ENCODE measurements around the gene MAPK14. TPM values are rescaled to one million over a fixed set of nuclear protein-coding genes. Genes with fewer than 3 reads are reported as not detected.
"Not testable (repeated sequence)": the region's sequence is repeated elsewhere in the genome, so short reads cannot be mapped to it uniquely, and the experiment has no call there.

MAPK14 gene
- total RNA-seq (10 to 100 TPM; 61.9 to 91.1 (median 67.7) TPM), polyA plus RNA-seq (10 to 100 TPM; 30.8 to 35.1 (median 31.8) TPM)

DNA sequence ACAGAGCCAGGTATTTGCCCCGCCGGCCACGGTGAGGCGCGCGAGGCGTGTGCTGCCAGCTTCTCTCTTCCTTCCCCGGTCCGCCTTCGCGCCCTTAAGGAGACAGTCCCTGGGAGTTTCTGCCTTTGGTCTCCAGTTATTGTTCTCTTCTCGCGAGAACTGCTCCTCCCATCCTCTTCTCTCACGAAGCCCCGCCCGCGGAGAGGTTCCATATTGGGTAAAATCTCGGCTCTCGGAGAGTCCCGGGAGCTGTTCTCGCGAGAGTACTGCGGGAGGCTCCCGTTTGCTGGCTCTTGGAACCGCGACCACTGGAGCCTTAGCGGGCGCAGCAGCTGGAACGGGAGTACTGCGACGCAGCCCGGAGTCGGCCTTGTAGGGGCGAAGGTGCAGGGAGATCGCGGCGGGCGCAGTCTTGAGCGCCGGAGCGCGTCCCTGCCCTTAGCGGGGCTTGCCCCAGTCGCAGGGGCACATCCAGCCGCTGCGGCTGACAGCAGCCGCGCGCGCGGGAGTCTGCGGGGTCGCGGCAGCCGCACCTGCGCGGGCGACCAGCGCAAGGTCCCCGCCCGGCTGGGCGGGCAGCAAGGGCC, at the start of gene MAPK14:
Gene MAPK14 (plus strand): TSS at position 308 of the 587 bp plus-strand sequence. CDS start 350 bp downstream, outside the sequence.
- peak; percentile 94 to 95 for TF ChIP-seq POLR2A (IDR thresholded peaks at IDR 0.05)
- TF ChIP-seq, protein P1, sequence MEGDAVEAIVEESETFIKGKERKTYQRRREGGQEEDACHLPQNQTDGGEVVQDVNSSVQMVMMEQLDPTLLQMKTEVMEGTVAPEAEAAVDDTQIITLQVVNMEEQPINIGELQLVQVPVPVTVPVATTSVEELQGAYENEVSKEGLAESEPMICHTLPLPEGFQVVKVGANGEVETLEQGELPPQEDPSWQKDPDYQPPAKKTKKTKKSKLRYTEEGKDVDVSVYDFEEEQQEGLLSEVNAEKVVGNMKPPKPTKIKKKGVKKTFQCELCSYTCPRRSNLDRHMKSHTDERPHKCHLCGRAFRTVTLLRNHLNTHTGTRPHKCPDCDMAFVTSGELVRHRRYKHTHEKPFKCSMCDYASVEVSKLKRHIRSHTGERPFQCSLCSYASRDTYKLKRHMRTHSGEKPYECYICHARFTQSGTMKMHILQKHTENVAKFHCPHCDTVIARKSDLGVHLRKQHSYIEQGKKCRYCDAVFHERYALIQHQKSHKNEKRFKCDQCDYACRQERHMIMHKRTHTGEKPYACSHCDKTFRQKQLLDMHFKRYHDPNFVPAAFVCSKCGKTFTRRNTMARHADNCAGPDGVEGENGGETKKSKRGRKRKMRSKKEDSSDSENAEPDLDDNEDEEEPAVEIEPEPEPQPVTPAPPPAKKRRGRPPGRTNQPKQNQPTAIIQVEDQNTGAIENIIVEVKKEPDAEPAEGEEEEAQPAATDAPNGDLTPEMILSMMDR (IDR thresholded peaks at IDR 0.05) = peak; percentile 86 to 96 (median 95)
- peak in 1 of 4 donors; percentile 40 for TF ChIP-seq EP300 (IDR thresholded peaks at IDR 0.05)
- TF ChIP-seq POLR2AphosphoS5 (IDR thresholded peaks at IDR 0.05) = peak; percentile 98 to 99 (median 99)
- intact Hi-C loops (cut with DNase I) = loop anchor here (1.0 kb wide), 2 partner anchors 68 to 169 kb away; partner anchors contain the start of gene BRPF3
- WGBS, 2 donors = 0% methylated on average over 62 of the region's 62 CpGs

DNA sequence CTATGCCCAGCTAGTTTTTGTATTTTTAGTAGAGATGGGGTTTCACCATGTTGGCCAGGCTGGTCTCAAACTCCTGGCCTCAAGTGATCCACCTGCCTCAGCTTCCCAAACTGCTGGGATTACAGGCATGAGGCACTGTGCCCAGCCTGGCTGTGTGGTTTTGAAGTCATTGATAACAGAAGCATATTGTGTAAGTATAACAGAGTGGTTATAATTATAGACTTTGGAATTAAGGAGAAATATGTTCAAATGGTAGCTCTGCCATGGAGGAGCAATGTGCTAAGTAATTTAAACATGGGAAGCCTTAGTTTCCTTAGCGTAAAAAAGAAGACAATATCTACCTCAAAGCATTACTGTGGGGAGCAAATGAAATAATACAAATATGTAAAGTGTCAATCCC, 47.5 kb upstream of the MAPK14 start:
- DNase-seq; H3K4me3 ChIP-seq; H3K27me3 ChIP-seq; H3K9me3 ChIP-seq; intact Hi-C loops (cut with DNase I); H3K4me1 ChIP-seq; H3K27ac ChIP-seq; H3K36me3 ChIP-seq: not testable (repeated sequence)
- 98% methylated on average over 1 of the region's 1 CpG for WGBS, 2 donors

More for the DNA sequence above, at the start of gene MAPK14:
- Histone ChIP-seq H3K9me3 (no peaks in the 10 kb centered on the region), H3K27me3 (peaks cover 3 to 22% (median 5%) of the 10 kb centered on the region in 3 donors), H3K27ac (peak within 1 kb of the TSS; percentile 92 to 98 (median 94)), H3K36me3 (no peaks in the 10 kb centered on the region), H3K4me3 (peak within 1 kb of the TSS; percentile 65 to 98 (median 90)), H3K4me1 (peaks cover 0 to 38% (median 27%) of the 10 kb centered on the region in 4 donors)
- peak; percentile 100 for DNase-seq

DNA sequence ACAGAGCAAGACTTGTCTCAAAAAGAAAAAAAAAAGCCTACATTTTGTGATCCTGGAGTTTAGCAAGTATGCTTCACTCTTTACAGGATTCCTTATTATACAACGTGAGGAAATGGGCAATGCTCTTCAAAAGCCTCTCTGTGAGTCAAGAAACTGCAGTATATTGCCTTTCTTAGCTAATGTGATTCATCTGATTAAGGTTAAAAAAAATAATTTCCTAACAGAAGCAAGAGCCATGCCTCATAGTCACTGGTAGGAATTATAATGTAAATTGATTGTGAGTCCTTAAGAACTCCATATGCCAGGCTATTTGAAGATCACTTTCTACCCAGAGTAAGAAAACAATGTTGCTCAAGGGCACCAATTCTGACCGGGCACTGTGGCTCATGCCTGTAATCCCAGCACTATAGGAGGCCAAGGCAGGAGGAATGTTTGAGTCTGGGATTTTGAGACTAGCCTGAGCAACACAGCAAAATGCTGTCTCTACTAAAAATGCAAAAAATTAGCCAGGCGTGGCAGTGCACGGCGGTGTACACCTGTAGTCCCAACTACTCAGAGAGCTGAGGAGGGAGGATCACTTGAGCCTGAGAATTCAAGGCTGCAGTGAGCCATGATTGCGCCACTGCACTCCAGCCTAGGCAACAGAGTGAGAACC, 46.5 kb upstream of the MAPK14 start:
- no peak overlapping the region for H3K4me3 ChIP-seq
- no peaks in the 10 kb centered on the region for H3K27me3 ChIP-seq
- WGBS, 2 donors = 90 to 92% methylated on average over 6 of the region's 6 CpGs
- no peaks in the 10 kb centered on the region for H3K4me1 ChIP-seq
- H3K27ac ChIP-seq = no peak overlapping the region
- DNase-seq = no peak
- H3K36me3 ChIP-seq = no peaks in the 10 kb centered on the region
- TF ChIP-seq, protein P1 (IDR thresholded peaks at IDR 0.05) = no peak
- TF ChIP-seq EP300 (IDR thresholded peaks at IDR 0.05) (no peak), POLR2AphosphoS5 (IDR thresholded peaks at IDR 0.05) (no peak), POLR2A (IDR thresholded peaks at IDR 0.05) (no peak)
- intact Hi-C loops (cut with DNase I) = no loop called here
- H3K9me3 ChIP-seq = no peaks in the 10 kb centered on the region

DNA sequence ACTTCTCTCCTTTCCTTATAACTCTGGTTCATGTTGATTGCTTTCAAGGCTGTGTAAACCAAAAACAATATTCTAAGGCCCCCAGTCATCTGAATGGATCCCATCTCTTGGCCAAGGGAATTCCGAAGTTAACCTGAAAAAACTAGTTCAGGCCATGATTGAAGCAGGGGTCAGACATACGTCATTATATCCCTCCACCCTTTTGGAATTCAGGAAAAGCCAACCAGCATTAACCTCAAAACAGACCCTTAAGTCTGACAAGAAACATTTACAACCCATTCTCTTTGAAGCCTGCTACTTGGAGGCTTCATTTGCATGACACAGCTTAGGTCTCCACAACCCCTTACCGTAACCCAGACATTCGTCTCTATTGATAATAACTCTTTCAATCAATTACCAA, 42.9 kb upstream of the MAPK14 start:
- H3K4me1 ChIP-seq = no peaks in the 10 kb centered on the region
- H3K27ac ChIP-seq = no peak overlapping the region
- no peak overlapping the region for H3K4me3 ChIP-seq
- WGBS, 2 donors = 85 to 92% methylated on average over 4 of the region's 4 CpGs
- no peak for DNase-seq
- no peaks in the 10 kb centered on the region for H3K9me3 ChIP-seq
- TF ChIP-seq POLR2A (IDR thresholded peaks at IDR 0.05) (no peak), EP300 (IDR thresholded peaks at IDR 0.05) (no peak), POLR2AphosphoS5 (IDR thresholded peaks at IDR 0.05) (no peak)
- TF ChIP-seq, protein P1 (IDR thresholded peaks at IDR 0.05) = no peak
- no peaks in the 10 kb centered on the region for H3K36me3 ChIP-seq
- intact Hi-C loops (cut with DNase I) = no loop called here
- no peaks in the 10 kb centered on the region for H3K27me3 ChIP-seq

DNA sequence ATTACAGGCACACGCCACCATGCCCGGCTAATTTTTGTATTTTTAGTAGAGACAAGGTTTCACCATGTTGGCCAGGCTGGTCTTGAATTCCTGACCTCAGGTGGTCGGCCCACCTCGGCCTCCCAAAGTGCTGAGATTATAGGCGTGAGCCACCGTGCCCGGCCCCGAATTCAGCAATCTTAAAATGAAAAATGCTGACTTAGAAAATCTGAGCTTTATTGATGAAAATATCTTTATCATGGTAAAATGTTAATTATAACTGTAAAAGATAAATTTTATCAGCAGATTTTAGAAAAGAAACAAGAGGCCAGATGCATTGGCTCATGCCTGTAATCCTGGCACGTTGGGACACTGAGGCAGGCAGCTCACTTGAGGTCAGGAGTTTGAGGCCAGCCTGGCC, 39.6 kb upstream of the MAPK14 start:
- H3K27ac ChIP-seq; H3K4me1 ChIP-seq; H3K9me3 ChIP-seq; H3K36me3 ChIP-seq; H3K27me3 ChIP-seq; H3K4me3 ChIP-seq; intact Hi-C loops (cut with DNase I); DNase-seq: not testable (repeated sequence)
- WGBS, 2 donors = 87 to 94% methylated on average over 9 of the region's 9 CpGs
